Activated T-helper 9 cell treated with anti-CD3 and anti-CD28 coated beads, Interleukin-2, amount 50 U/mL, for 16 hours (primary cell): ENCODE results near the gene VPS13C.
"Not testable (repeated sequence)": the region's sequence is repeated elsewhere in the genome, so short reads cannot be mapped to it uniquely, and the experiment has no call there.

Source experiments
- DNase-seq: peaks from one replicate; pipeline ENCODE4 v3.0.0-alpha.2; 2020; ENCODE audit warnings: low read depth

The VPS13C gene

DNA sequence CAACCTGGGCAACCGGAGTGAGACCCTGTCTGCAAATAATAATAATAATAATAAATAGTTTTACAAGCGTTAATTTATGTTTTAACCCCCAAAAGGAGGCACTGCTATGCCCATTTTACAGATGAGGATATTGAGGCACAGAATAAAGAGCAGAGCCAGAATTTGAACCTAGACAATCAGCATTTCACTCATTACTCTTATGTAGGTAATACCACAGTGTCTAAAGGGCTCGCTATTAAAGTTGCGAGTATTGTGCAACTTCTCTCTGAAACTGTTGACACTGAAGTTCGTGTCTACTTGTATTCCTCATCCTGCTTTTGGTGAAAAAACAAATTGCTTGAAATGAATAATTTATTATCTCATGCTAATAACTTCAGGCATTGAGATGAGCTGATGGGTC, 9.3 kb upstream of the VPS13C start:
- DNase-seq, result no peak

DNA sequence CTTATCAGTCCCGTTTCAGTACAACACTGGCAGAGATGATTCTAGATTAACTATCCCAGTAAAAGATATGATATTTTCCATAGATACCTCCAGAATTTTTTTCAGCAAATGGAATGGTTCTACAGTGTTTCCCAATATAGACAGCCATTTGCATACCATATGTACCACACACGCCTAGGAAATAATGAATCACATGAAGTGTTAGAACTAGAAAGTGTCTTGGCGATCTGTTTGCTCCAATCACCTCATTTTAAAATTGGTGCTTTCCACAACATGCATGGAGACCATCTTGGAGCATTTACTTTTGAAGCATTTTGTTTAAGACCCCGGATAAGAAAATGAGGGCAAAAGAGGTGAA, 8.5 kb upstream of the VPS13C start:
- no peak for DNase-seq

DNA sequence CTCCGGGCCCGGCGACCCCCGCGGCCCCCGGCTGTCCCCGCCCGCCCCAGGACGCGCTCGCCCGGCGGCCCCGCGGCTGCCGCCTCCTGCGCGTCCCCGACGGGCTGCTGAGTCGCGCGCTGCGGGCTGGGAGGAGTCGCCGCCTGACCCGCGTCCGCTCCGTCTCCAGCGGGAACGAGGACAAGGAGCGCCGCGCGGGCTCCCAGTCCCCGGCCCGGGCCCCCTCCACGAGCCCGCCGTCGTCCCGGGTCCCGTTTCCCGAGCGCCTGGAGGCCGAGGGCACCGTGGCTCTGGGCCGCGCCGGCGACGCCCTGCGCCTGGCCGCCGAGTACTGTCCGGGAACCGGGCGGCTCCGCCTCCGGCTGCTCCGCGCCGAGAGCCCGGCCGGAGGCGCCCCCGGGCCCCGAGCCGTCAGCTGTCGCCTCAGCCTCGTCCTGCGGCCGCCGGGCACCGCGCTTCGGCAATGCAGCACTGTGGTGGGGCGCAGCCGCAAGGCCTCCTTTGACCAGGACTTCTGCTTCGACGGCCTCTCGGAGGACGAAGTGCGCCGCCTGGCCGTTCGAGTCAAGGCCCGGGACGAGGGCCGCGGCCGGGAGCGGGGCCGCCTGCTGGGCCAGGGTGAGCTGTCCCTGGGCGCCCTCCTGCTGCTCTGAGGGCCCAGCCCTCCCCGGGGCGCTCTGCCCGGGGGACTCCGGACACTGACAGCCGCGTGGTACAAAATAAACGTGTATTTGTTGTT, 8.0 kb upstream of the VPS13C start:
- DNase-seq, result peak; percentile 8

DNA sequence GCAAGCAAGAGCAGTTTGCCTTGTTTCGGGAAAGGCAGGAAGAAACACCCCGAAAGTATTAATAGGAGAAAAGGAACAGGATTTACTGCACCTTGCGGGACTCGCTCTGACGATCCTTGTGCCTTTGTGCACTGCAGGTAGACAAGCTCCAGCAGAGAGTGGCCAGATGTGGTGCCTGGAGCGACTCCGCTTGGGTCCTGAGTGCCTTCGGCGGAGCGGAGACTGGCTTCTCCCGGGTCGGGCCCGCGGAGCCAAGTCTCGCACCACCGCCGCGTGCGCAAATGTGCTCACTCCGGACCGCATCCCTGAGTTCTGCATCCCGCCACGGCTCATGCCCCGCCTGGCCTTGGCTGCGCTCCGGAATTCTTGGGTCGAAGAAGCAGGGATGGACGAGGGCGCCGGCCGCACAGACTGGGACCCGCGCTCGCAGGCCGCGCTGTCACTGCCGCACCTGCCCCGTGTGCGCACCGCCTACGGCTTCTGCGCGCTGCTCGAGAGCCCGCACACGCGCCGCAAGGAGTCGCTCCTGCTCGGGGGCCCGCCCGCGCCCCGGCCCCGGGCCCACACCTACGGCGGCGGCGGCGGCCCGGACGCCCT, 7.3 kb upstream of the VPS13C start:
- peak; percentile 10 for DNase-seq

- peak; percentile 57 for DNase-seq
Measured at GRCh38 chr15:62066663-62067447, 6.6 kb upstream of the VPS13C start, which contains the start of gene C2CD4A. TSS of gene C2CD4A (plus strand) at chr15:62066977. CDS start at chr15:62067614, 637 bp downstream.

DNA sequence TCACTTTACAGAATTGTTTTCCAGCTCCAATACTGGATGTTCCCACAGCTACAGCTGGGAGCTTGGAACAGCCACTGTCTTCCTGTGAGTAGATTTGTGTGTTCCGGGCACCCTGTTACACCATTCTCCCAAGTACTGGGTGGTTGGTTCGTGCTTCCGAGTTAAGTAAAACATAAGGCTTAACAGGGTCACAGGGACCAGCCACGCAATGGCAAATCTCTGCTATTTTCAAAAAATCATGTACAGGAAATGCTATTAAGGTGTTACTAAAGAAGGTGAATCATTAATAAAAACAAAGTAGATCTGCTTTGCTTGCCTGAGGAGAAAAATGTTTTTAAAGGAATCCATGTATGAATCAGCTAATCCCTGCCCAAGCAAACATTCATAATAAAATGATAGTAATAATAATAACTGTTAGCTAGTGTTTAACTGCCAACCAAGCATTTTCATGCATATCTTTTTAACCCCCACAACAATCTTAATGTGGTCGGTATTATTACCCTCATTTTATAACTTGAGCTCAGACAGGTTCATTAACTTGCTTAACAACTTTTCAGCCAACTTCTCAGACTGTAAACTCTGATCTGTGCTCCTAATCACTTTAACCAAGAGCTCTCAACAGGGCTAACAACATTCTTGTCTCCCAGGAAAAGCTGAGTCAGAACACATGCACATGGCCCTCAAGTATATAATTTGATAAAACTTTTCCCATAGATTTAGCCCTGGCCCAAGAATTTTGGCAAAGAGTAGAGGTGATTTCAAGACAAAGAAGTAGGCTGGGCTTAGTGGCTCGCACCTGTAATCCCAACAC, 3.8 kb upstream of the VPS13C start:
- DNase-seq, result no peak

- DNase-seq, result no peak
Measured at GRCh38 chr15:62060896-62061280, 641 bp upstream of the VPS13C start.

- DNase-seq, result peak; percentile 37
Measured at GRCh38 chr15:62059816-62060112, 483 bp downstream of the VPS13C start.

DNA sequence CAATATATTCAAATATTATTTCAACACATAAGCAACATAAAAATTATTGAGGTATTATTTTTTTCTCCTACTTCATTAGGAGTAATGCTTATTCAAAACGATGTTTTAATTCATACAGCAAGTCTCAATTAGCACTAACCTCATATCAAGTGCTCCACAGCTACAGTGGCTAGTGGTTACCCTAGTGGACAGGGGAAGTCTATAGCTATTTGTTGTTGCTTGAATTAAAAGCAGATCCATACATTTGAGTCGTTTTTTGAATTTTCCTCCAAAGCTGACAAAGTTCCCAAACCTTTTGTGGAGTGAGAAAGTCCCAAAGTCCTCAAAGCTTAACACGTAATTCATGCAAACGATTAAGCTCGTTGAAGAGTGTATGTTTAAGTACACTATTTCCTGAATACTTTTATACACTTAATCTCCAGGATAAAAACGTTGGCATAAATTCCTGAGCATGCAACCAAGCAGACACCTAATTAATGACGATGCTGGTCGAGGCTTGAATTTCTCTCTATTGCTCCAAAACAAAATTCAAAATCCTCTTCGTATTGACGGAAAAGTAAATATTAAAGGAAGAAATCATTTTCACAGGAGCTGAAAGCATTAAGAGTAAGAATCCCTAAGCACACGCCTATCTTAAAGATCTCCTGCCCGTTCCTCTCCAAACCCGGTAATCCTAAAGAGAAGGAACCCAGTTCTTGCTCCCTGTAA, 985 bp downstream of the VPS13C start:
- DNase-seq, result no peak

- no peak for DNase-seq
Measured at GRCh38 chr15:62058327-62059028, 1.8 kb downstream of the VPS13C start.

DNA sequence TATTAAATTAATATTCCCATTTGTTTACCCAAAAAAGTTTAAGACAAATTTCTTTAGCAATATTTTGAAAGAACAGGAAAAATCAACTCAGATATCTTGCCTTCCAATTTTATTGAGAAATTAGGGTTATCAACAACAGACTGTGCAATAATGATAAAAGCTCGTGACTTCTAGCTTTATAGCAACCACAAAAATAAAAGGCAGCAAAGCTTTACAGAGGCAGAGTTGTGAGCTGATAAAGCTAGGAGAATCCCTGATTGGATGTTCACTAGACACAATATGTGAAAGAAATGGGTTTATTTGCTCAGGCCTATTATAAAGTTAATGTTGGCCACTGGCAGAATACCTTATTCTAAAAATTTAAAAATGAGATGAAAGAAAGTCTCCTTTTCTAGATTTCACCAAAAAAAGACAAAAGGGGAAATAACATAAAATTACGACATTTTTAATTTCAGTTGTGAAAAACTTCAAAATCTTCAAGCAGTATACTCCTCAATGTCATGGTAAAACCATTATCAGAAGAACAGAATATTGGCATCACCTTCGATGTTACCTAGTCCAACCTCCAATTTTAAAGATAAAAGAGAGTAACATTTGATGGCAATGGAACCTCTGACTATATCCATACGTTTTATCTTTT, 2.8 kb downstream of the VPS13C start:
- DNase-seq, result no peak

GRCh38 chr15:62054979-62055378, 5.3 kb downstream of the VPS13C start:
- DNase-seq, result no peak

DNA sequence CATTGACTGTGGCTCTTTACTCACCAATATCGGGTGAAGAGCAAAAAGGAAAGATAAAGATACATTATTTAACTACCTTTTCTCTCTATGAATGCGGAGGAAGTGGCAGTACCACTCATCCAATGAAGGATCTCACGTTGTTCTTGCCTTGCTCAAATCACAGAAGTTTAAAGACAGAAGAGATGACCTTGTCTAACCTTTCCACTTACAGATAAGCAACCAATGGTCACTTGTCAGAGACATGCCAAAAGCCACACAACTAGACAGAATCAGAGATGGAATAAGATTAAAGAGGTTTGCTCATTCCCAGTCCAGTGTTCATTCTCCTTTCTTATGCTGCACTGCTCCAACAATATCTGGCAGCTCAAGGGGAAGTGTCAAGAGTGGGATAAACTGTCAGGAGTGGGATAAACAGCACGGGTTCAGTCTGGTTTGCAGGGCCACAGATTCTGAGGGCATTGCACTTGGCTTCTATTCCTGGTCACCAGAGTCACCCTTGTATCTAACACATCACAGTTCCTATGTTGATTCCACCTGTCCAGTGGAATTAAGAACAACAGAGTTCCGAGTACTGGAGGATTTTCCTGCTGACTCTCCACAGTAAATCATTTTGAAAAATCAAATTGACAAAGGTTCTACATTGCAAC, 6.7 kb downstream of the VPS13C start:
- no peak for DNase-seq

DNA sequence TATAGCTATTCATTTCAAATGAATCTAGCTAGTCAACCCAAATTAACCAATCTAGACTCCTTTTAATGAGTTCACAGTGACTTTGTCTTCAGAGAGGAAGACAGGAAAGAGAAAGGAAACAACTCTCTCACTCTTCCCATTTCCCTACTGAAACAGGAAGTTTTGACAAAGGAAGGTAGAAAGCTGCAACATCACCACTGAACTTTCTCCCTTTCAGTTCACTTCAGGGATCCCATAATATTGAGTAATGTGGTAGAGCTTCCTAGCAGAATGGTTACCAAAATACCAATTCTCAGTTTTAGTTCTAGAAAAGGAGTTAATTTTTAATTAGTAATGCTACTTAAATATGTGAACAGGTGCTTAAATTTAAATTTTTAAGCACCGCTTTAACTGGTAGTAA, 7.5 kb downstream of the VPS13C start:
- no peak for DNase-seq

GRCh38 chr15:62051166-62051565, 9.1 kb downstream of the VPS13C start:
- no peak for DNase-seq

GRCh38 chr15:62050115-62050514, 10.1 kb downstream of the VPS13C start:
- DNase-seq, result no peak

DNA sequence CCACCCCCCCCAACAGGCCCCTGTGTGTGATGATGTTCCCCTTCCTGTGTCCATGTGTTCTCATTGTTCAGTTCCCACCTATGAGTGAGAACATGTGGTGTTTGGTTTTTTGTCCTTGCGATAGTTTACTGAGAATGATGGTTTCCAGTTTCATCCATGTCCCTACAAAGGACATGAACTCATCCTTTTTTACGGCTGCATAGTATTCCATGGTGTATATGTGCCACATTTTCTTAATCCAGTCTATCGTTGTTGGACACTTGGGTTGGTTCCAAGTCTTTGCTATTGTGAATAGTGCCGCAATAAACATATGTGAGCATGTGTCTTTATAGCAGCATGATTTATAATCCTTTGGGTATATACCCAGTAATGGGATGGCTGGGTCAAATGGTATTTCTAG, 12.0 kb downstream of the VPS13C start:
- DNase-seq, result not testable (repeated sequence)

- DNase-seq, result no peak
Measured at GRCh38 chr15:62047282-62047827, 12.9 kb downstream of the VPS13C start.

DNA sequence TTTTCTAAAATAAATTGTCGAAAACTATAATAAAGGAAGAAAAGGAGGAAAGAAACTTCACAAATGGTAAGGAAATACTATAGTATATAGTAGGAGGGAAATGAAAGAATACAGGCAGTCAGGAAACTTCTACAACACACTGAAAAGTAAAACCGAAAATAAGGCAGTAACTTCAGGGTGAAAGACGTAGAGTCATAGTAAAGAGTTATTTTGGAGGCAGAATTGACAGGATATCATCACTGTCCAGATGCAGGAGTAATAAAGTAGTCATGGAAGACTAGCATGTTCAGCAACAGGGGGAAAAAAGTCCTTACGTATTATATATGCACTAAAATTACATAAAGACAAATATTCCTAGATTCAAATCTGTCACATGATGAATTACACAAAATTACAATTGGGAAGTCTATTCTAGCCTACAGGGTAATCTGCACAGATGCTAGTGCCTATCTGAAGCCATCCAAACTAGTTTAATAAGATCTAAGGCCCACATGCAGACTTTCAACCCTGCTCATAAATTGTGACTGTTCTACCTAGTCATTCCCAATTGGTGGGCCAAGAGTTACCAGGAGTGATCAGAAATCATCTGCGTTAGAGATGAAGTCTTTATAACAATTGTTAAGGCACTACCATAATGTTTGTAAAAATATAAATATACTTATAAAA, 14.0 kb downstream of the VPS13C start:
- DNase-seq, result no peak
